ENCODE measurements around the gene ECHS1.
"Not testable (repeated sequence)": the region's sequence is repeated elsewhere in the genome, so short reads cannot be mapped to it uniquely, and the experiment has no call there.

Gene ECHS1

GRCh38 chr10:133370030-133370786 is 2.9 kb downstream of the ECHS1 start:
- TF ChIP-seq Cebpa-rat (IDR thresholded peaks at IDR 0.05), result no peak
- peaks cover 20 to 29% (median 24%) of the 10 kb centered on the region in 10 experiments for H3K4me1 ChIP-seq
- no peaks in the 10 kb centered on the region for H3K9me3 ChIP-seq (replicated peaks in 1 of 11)
- no peak overlapping the region for H3K27ac ChIP-seq
- H3K4me2 ChIP-seq, result no peak overlapping the region
- H3K36me3 ChIP-seq, result peaks cover 49 to 62% (median 55%) of the 10 kb centered on the region in 11 experiments
- no peaks in the 10 kb centered on the region for H3K27me3 ChIP-seq
- H3K4me3 ChIP-seq, result no peak overlapping the region
- peak overlapping the region in 5 of 11 experiments; percentile 18 to 36 (median 19); a peak in 6 of 22 replicates for H3K9ac ChIP-seq
- peaks cover 0 to 37% (median 6%) of the 10 kb centered on the region in 11 experiments; a peak in 11 of 22 replicates for H4K20me1 ChIP-seq

GRCh38 chr10:133368153-133368552 is 5.0 kb downstream of the ECHS1 start:
- no peaks in the 10 kb centered on the region for H3K27me3 ChIP-seq
- peaks cover 0 to 37% (median 6%) of the 10 kb centered on the region in 11 experiments; a peak in 11 of 22 replicates for H4K20me1 ChIP-seq
- no peak overlapping the region for H3K4me2 ChIP-seq
- H3K36me3 ChIP-seq, result peaks cover 64 to 83% (median 73%) of the 10 kb centered on the region in 11 experiments
- no peak overlapping the region; a peak in 1 of 22 replicates for H3K27ac ChIP-seq
- no peak overlapping the region for H3K4me3 ChIP-seq
- H3K4me1 ChIP-seq, result peaks cover 10 to 13% (median 13%) of the 10 kb centered on the region in 10 experiments
- TF ChIP-seq Cebpa-rat (IDR thresholded peaks at IDR 0.05), result no peak
- H3K9me3 ChIP-seq (replicated peaks in 1 of 11), result no peaks in the 10 kb centered on the region
- peak overlapping the region in 6 of 11 experiments; percentile 13 to 47 (median 21); a peak in 8 of 22 replicates for H3K9ac ChIP-seq

GRCh38 chr10:133367461-133367860 is 5.7 kb downstream of the ECHS1 start:
- not testable (repeated sequence) for H3K27ac ChIP-seq; H3K27me3 ChIP-seq; H3K9ac ChIP-seq; H3K4me2 ChIP-seq; H3K9me3 ChIP-seq (replicated peaks in 1 of 11); H3K4me3 ChIP-seq
- H3K4me1 ChIP-seq, result peaks cover 15 to 19% (median 17%) of the 10 kb centered on the region in 10 experiments
- peaks cover 0 to 37% (median 6%) of the 10 kb centered on the region in 11 experiments; a peak in 11 of 22 replicates for H4K20me1 ChIP-seq
- peaks cover 71 to 90% (median 80%) of the 10 kb centered on the region in 11 experiments for H3K36me3 ChIP-seq

- no peak for TF ChIP-seq Cebpa-rat (IDR thresholded peaks at IDR 0.05)
- H4K20me1 ChIP-seq, result peaks cover 0 to 37% (median 0%) of the 10 kb centered on the region in 11 experiments; a peak in 9 of 22 replicates
- H3K4me2 ChIP-seq, result no peak overlapping the region
- peaks cover 73 to 92% (median 85%) of the 10 kb centered on the region in 11 experiments for H3K36me3 ChIP-seq
- H3K9ac ChIP-seq, result peak overlapping the region in 2 of 11 experiments; percentile 9 to 17; a peak in 1 of 22 replicates
- no peaks in the 10 kb centered on the region for H3K27me3 ChIP-seq
- H3K9me3 ChIP-seq (replicated peaks in 1 of 11), result no peaks in the 10 kb centered on the region
- H3K27ac ChIP-seq, result no peak overlapping the region
- H3K4me1 ChIP-seq, result peaks cover 15 to 19% (median 17%) of the 10 kb centered on the region in 10 experiments
- no peak overlapping the region for H3K4me3 ChIP-seq
Measured at GRCh38 chr10:133366751-133367150, 6.4 kb downstream of the ECHS1 start.

- H3K27ac ChIP-seq, result no peak overlapping the region
- peaks cover 18 to 20% (median 19%) of the 10 kb centered on the region in 10 experiments for H3K4me1 ChIP-seq
- H3K27me3 ChIP-seq, result no peaks in the 10 kb centered on the region
Measured at GRCh38 chr10:133366130-133366478, 7.0 kb downstream of the ECHS1 start.

GRCh38 chr10:133365461-133366129 is 7.6 kb downstream of the ECHS1 start:
- H4K20me1 ChIP-seq, result peaks cover 0 to 32% (median 0%) of the 10 kb centered on the region in 11 experiments; a peak in 6 of 22 replicates
- H3K9ac ChIP-seq, result peak overlapping the region in 6 of 11 experiments; percentile 4 to 46 (median 16); a peak in 5 of 22 replicates
- peaks cover 70 to 82% (median 79%) of the 10 kb centered on the region in 11 experiments for H3K36me3 ChIP-seq
- H3K27me3 ChIP-seq, result no peaks in the 10 kb centered on the region
- H3K27ac ChIP-seq, result no peak overlapping the region
- H3K4me2 ChIP-seq, result no peak overlapping the region
- peaks cover 21 to 24% (median 23%) of the 10 kb centered on the region in 10 experiments for H3K4me1 ChIP-seq
- H3K4me3 ChIP-seq, result no peak overlapping the region
- no peak for TF ChIP-seq Cebpa-rat (IDR thresholded peaks at IDR 0.05)
- H3K9me3 ChIP-seq (replicated peaks in 1 of 11), result no peaks in the 10 kb centered on the region

More at GRCh38 chr10:133366130-133366478, 7.0 kb downstream of the ECHS1 start:
- H4K20me1 ChIP-seq, result peaks cover 0 to 33% (median 0%) of the 10 kb centered on the region in 11 experiments; a peak in 8 of 22 replicates
- H3K4me3 ChIP-seq, result no peak overlapping the region
- H3K9me3 ChIP-seq (replicated peaks in 1 of 11), result no peaks in the 10 kb centered on the region
- H3K4me2 ChIP-seq, result no peak overlapping the region
- no peak for TF ChIP-seq Cebpa-rat (IDR thresholded peaks at IDR 0.05)
- peak overlapping the region in 5 of 11 experiments; percentile 4 to 24 (median 9); a peak in 2 of 22 replicates for H3K9ac ChIP-seq
- peaks cover 73 to 87% (median 81%) of the 10 kb centered on the region in 11 experiments for H3K36me3 ChIP-seq

- Histone ChIP-seq H3K27ac (no peak overlapping the region), H3K9me3 (replicated peaks in 1 of 11) (no peaks in the 10 kb centered on the region), H3K4me3 (no peak overlapping the region), H3K36me3 (peaks cover 63 to 74% (median 71%) of the 10 kb centered on the region in 11 experiments), H4K20me1 (peaks cover 0 to 25% (median 0%) of the 10 kb centered on the region in 11 experiments; a peak in 4 of 22 replicates), H3K4me1 (peaks cover 21 to 24% (median 23%) of the 10 kb centered on the region in 10 experiments), H3K9ac (peak overlapping the region in 3 of 11 experiments; percentile 17 to 46 (median 24); a peak in 3 of 22 replicates), H3K27me3 (no peaks in the 10 kb centered on the region), H3K4me2 (no peak overlapping the region)
- TF ChIP-seq Cebpa-rat (IDR thresholded peaks at IDR 0.05), result no peak
Measured at GRCh38 chr10:133364645-133365431, 8.3 kb downstream of the ECHS1 start.

GRCh38 chr10:133362846-133363245 is 10.3 kb downstream of the ECHS1 start:
- peaks cover 43 to 54% (median 51%) of the 10 kb centered on the region in 11 experiments for H3K36me3 ChIP-seq

More at GRCh38 chr10:133362846-133363245, 10.3 kb downstream of the ECHS1 start:
- no peaks in the 10 kb centered on the region for H3K9me3 ChIP-seq (replicated peaks in 1 of 11)
- no peak overlapping the region for H3K4me3 ChIP-seq
- H3K9ac ChIP-seq, result peak overlapping the region in 4 of 11 experiments; percentile 10 to 47 (median 32); a peak in 4 of 22 replicates
- no peak for TF ChIP-seq Cebpa-rat (IDR thresholded peaks at IDR 0.05)
- H4K20me1 ChIP-seq, result peaks cover 0 to 8% (median 0%) of the 10 kb centered on the region in 11 experiments; a peak in 2 of 22 replicates
- 0 out of 22 replicates have a peak overlapping the region, but pooled peaks of 2 of the 11 experiments have one; percentile 15 to 50 for H3K27ac ChIP-seq
- H3K4me2 ChIP-seq, result peak overlapping the region in 10 of 11 experiments; percentile 54 to 77 (median 62); a peak in 13 of 22 replicates
- no peaks in the 10 kb centered on the region for H3K27me3 ChIP-seq
- peaks cover 21 to 24% (median 23%) of the 10 kb centered on the region in 10 experiments for H3K4me1 ChIP-seq
